Measurements from ENCODE around the gene TNFAIP3. TPM values are rescaled to one million over a fixed set of nuclear protein-coding genes. Genes with fewer than 3 reads are reported as not detected.

Gene TNFAIP3
- total and polyA plus RNA-seq, 2 of the 4 experiments (the other 2 are of a cell fraction), result 5.0 to 14.2 TPM

GRCh38 chr6:137856138-137856898, 10.7 kb upstream of the TNFAIP3 start:
- Histone ChIP-seq H3K56ac (ENCODE audit: extremely low read depth, insufficient read depth, low read length) (no peak overlapping the region), H4K5ac (ENCODE audit: low read depth, low read length) (no peak overlapping the region), H3K27ac (ENCODE audit: insufficient read depth, low read length) (no peak overlapping the region), H3K4me1 (ENCODE audit: control insufficient read depth, insufficient read depth, low read length) (peaks cover 7% of the 10 kb centered on the region), H4K91ac (ENCODE audit: insufficient read depth, low read depth, low read length) (no peak overlapping the region), H3K4me2 (ENCODE audit: low read depth, low read length) (no peak overlapping the region), H3K18ac (ENCODE audit: low read depth, low read length) (no peak overlapping the region), H2BK20ac (ENCODE audit: low read depth, low read length) (no peak overlapping the region), H3K27me3 (ENCODE audit: control insufficient read depth, insufficient read depth, low read length) (no peaks in the 10 kb centered on the region), H3K4ac (ENCODE audit: low read depth, low read length) (no peak overlapping the region), H3K79me1 (ENCODE audit: low read depth in 1 of 2, low read length in 2 of 2) (no peaks in the 10 kb centered on the region), H2AK5ac (ENCODE audit: low read depth, low read length) (no peak overlapping the region), H3K23ac (ENCODE audit: low read depth, low read length) (no peak overlapping the region), H3K9me1 (ENCODE audit: insufficient read depth, low read length) (no peaks in the 10 kb centered on the region; the same call in 1 of the 2 replicates), H3K14ac (replicated peaks; ENCODE audit: low read depth, low read length) (no peak overlapping the region), H2AK9ac (replicated peaks; ENCODE audit: low read depth, low read length, poor library complexity) (no peak overlapping the region), H2AFZ (replicated peaks; ENCODE audit: low read length, poor library complexity) (no peak overlapping the region), H2BK5ac (ENCODE audit: low read depth, low read length, poor library complexity, severe bottlenecking) (no peak overlapping the region), H3K36me3 (ENCODE audit: control insufficient read depth, insufficient read depth, low read length) (no peaks in the 10 kb centered on the region), H4K8ac (ENCODE audit: low read depth in 2 of 2, low read length in 2 of 2) (no peak overlapping the region), H3K9ac (ENCODE audit: low read depth, low read length) (no peak overlapping the region), H2BK15ac (ENCODE audit: low read depth, low read length) (no peak overlapping the region), H3K9me3 (ENCODE audit: control insufficient read depth, insufficient read depth, low read length) (no peaks in the 10 kb centered on the region), H2BK120ac (ENCODE audit: low read depth, low read length) (no peak overlapping the region), H3K4me3 (ENCODE audit: insufficient read depth, low read depth, low read length) (no peak overlapping the region), H4K20me1 (ENCODE audit: insufficient read depth, low read length) (no peaks in the 10 kb centered on the region)
- no TSS peak for BruUV-seq (replicated peaks)
- intact Hi-C loops (cut with micrococcal nuclease), result no loop called here
- POLR2A ChIA-PET (ENCODE audit: unreplicated experiment), result no interaction called here
- no CpG with 5 or more reads among the region's 2 CpGs for WGBS, 2 experiments (ENCODE audit: extremely low coverage in 2 of 2, insufficient read length in 1 of 2)
- ATAC-seq (ENCODE audit: low read depth) (no peak), DNase-seq (no peak)
- in situ Hi-C loops (cut with MboI; ENCODE audit: low sequenced_read_pairs), result no loop called here
- CTCF ChIA-PET, result no interaction called here
- TF ChIP-seq BHLHE40 (IDR thresholded peaks at IDR 0.05; ENCODE audit: low read depth, low read length) (no peak), MAFK (IDR thresholded peaks at IDR 0.05; ENCODE audit: low read depth, low read length) (no peak), USF2 (IDR thresholded peaks at IDR 0.05; ENCODE audit: low read depth, low read length) (no peak), NFE2L2 (IDR thresholded peaks at IDR 0.05; ENCODE audit: low read depth, low read length) (no peak), MXI1 (IDR thresholded peaks at IDR 0.05; ENCODE audit: borderline replicate concordance, low read depth, low read length) (no peak), CEBPB (IDR thresholded peaks at IDR 0.05; ENCODE audit: low read depth, low read length) (no peak), SMC3 (IDR thresholded peaks at IDR 0.05; ENCODE audit: low read depth, low read length) (no peak), CHD1 (IDR thresholded peaks at IDR 0.05; ENCODE audit: low read depth, low read length) (no peak), RFX5 (IDR thresholded peaks at IDR 0.05; ENCODE audit: low read depth, low read length) (no peak)
- dilution Hi-C loops (cut with HindIII; ENCODE audit: low sequenced_read_pairs, unreplicated experiment), result no loop called here
